C4-2B (cell line): Measurements from ENCODE around the gene ZBTB24.

Experiments used
- CTCF ChIP-seq: fragments of 450-650 bp; conservative IDR thresholded peaks from 2 replicates; pipeline ENCODE4 v1.5.1; 2017; ENCODE audit warnings: mild to moderate bottlenecking
- ZFX ChIP-seq: fragments of 450-650 bp; IDR thresholded peaks from 2 replicates; pipeline ENCODE4 v1.6.1; 2017

GRCh38 chr6:109496036-109496772 lies 13.2 kb upstream of the ZBTB24 start:
- TF ChIP-seq CTCF (no peak), ZFX (no peak)
